HEK293 (cell line): Measurements from ENCODE around the gene SH3BP2.

Experiments used
- CTCF ChIA-PET: fragments of 350-600 bp; formaldehyde crosslinking; extraction: SDS; loops from one replicate; lab custom pipeline; 2021; ENCODE audit warnings: antibody characterized with exemption; lab: Yijun Ruan, JAX
- POLR2A ChIA-PET: fragments of 300-600 bp; formaldehyde crosslinking; extraction: SDS; loops from one replicate; lab custom pipeline; 2020; ENCODE audit warnings: antibody characterized with exemption, inconsistent platforms; lab: Yijun Ruan, JAX
- H3K27ac ChIP-seq: fragments of 200-500 bp; sonication (Bioruptor generic); 2 replicates; pipeline ENCODE4 v1.5.1; 2014; ENCODE audit warnings: low read depth, low read length, control low read depth, inconsistent platforms; ENCODE audit errors: extremely low read depth
- H3K36me3 ChIP-seq, 2 experiments: fragments of 200-500 bp in 1 of 2; sonication (Bioruptor generic) in 1 of 2; 1 replicate in 1 of 2; 2 replicates in 1 of 2; pipeline ENCODE4 v1.5.1; 2014 to 2017; ENCODE audit warnings: inconsistent platforms in 2 of 2, low read length in 2 of 2; ENCODE audit not compliant: control insufficient read depth in 2 of 2, insufficient read depth in 1 of 2
- H3K4me1 ChIP-seq: fragments of 200-500 bp; sonication (Bioruptor generic); 2 replicates; pipeline ENCODE4 v1.5.1; 2014; ENCODE audit warnings: mild to moderate bottlenecking, low read length, inconsistent platforms; ENCODE audit not compliant: control insufficient read depth, insufficient read depth
- H3K4me3 ChIP-seq: 2 replicates; pipeline ENCODE4 v1.5.1; 2011; ENCODE audit warnings: low read depth, mild to moderate bottlenecking, control low read depth, low read length, moderate library complexity
- H3K9me3 ChIP-seq: fragments of 200-500 bp; sonication (Bioruptor generic); 2 replicates; pipeline ENCODE4 v1.5.1; 2014; ENCODE audit warnings: low read depth, low read length, inconsistent platforms; ENCODE audit not compliant: control insufficient read depth, insufficient read depth
- EGR2 ChIP-seq: fragments of 450-650 bp; formaldehyde crosslinking; IDR thresholded peaks from 2 replicates; pipeline ENCODE4 v1.5.1; 2016; ENCODE audit warnings: low read depth, missing biosample characterization, missing genetic modification characterization
- SETDB1 ChIP-seq: IDR thresholded peaks from one replicate; pipeline ENCODE4 v1.6.1; 2017; ENCODE audit warnings: mild to moderate bottlenecking, low read length, moderate library complexity, mixed read lengths; ENCODE audit not compliant: insufficient read length
- SP3 ChIP-seq: fragments of 450-650 bp; formaldehyde crosslinking; IDR thresholded peaks from 2 replicates; pipeline ENCODE4 v1.5.1; 2016; ENCODE audit warnings: missing biosample characterization, missing genetic modification characterization
- WT1 ChIP-seq: fragments of 450-650 bp; formaldehyde crosslinking; IDR thresholded peaks from 2 replicates; pipeline ENCODE4 v1.5.1; 2016; ENCODE audit warnings: missing biosample characterization, missing genetic modification characterization
- ZNF138 ChIP-seq: fragments of 450-650 bp; formaldehyde crosslinking; IDR thresholded peaks from 2 replicates; pipeline ENCODE4 v1.5.1; 2016; ENCODE audit warnings: missing biosample characterization, missing genetic modification characterization, borderline replicate concordance
- ZNF16 ChIP-seq: fragments of 450-650 bp; formaldehyde crosslinking; IDR thresholded peaks from 2 replicates; pipeline ENCODE4 v1.5.1; 2016; ENCODE audit warnings: low read depth, missing biosample characterization, missing genetic modification characterization
- ZNF169 ChIP-seq: fragments of 450-650 bp; formaldehyde crosslinking; IDR thresholded peaks from 2 replicates; pipeline ENCODE4 v1.5.1; 2016; ENCODE audit warnings: missing biosample characterization, missing genetic modification characterization
- ZNF24 ChIP-seq: fragments of 450-650 bp; formaldehyde crosslinking; IDR thresholded peaks from 2 replicates; pipeline ENCODE4 v1.5.1; 2016; ENCODE audit warnings: missing biosample characterization, missing genetic modification characterization
- ZNF248 ChIP-seq: fragments of 450-650 bp; formaldehyde crosslinking; IDR thresholded peaks from 2 replicates; pipeline ENCODE4 v1.5.1; 2017; ENCODE audit warnings: missing biosample characterization, missing genetic modification characterization
- ZNF404 ChIP-seq: fragments of 450-650 bp; formaldehyde crosslinking; IDR thresholded peaks from 2 replicates; pipeline ENCODE4 v1.5.1; 2017; ENCODE audit warnings: missing biosample characterization, missing genetic modification characterization
- ZNF610 ChIP-seq: fragments of 450-650 bp; formaldehyde crosslinking; IDR thresholded peaks from 2 replicates; pipeline ENCODE4 v1.5.1; 2016; ENCODE audit warnings: missing biosample characterization, missing genetic modification characterization, borderline replicate concordance
- ZNF768 ChIP-seq: fragments of 450-650 bp; formaldehyde crosslinking; IDR thresholded peaks from 2 replicates; pipeline ENCODE4 v1.5.1; 2018; ENCODE audit warnings: missing biosample characterization, mild to moderate bottlenecking, missing genetic modification characterization
- ZNF785 ChIP-seq: fragments of 450-650 bp; formaldehyde crosslinking; IDR thresholded peaks from 2 replicates; pipeline ENCODE4 v1.5.1; 2016; ENCODE audit warnings: missing biosample characterization, missing genetic modification characterization
- TF ChIP-seq, protein P1 (sequence below): fragments of 450-650 bp; formaldehyde crosslinking; IDR thresholded peaks from 2 replicates; pipeline ENCODE4 v1.5.1; 2016; ENCODE audit warnings: missing biosample characterization, missing genetic modification characterization
- TF ChIP-seq, protein P2 (sequence below): fragments of 450-650 bp; formaldehyde crosslinking; IDR thresholded peaks from 2 replicates; pipeline ENCODE4 v1.5.1; 2017; ENCODE audit warnings: missing biosample characterization, missing genetic modification characterization
- TF ChIP-seq, protein P3 (sequence below): fragments of 450-650 bp; formaldehyde crosslinking; IDR thresholded peaks from 2 replicates; pipeline ENCODE4 v1.5.1; 2016; ENCODE audit warnings: missing biosample characterization, missing genetic modification characterization
- TF ChIP-seq, protein P4 (sequence below): fragments of 450-650 bp; formaldehyde crosslinking; IDR thresholded peaks from 2 replicates; pipeline ENCODE4 v1.5.1; 2016; ENCODE audit warnings: missing biosample characterization, missing genetic modification characterization

Gene SH3BP2

DNA sequence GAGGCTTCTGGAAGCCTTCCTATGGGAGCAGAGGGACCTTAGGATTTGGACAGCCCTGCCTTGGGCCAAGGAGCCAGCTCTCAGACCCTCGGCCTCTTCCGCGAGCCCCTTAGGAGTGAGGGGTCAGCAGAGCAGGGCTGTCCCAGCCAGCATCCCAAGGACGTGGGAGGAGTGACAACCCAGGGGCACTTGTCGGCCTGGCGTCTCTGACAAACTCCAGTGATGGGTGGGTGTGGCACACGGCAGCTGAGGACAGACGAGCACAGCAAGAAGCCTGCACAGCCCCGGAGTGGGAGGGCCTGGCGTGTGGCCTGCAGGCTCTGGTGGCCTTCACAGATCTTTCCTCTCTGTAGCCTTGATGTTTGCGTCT, 25.2 kb upstream of the SH3BP2 start:
- ChIA-PET POLR2A (no interaction called here), CTCF (interaction anchor here (0.7 kb wide), 1 partner anchor 265 kb away, joined by 3 read pairs; no protein-coding TSS in a partner anchor)
- no peaks in the 10 kb centered on the region for H3K4me1 ChIP-seq
- H3K36me3 ChIP-seq = no peaks in the 10 kb centered on the region
- H3K9me3 ChIP-seq = no peaks in the 10 kb centered on the region
- no peak for TF ChIP-seq ZNF768 (tag by site-specific recombination)
- TF ChIP-seq ZNF785 (tag by site-specific recombination) = no peak
- no peak overlapping the region for H3K27ac ChIP-seq
- no peak overlapping the region for H3K4me3 ChIP-seq

DNA sequence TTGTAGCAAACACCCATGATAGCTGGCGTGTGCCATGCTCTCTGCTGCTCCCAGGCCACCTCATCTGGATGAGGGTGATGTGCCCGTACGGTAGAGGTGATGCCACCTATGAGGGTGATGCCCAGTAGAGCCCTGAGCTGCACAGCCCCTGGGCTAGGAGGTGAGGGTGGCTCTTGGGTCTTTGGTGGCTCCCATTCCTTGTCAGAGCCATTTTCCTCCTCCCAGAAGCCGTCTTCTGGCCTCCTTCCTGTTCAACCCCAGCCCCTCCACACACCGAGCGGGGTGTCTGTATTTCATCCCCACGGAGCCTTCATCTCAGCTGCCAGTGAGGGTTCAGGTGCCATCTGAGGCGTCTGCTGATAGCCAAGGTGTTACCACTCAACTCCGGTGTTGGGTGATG, 24.8 kb upstream of the SH3BP2 start:
- TF ChIP-seq ZNF24 (tag by site-specific recombination) = no peak
- TF ChIP-seq, protein P1, sequence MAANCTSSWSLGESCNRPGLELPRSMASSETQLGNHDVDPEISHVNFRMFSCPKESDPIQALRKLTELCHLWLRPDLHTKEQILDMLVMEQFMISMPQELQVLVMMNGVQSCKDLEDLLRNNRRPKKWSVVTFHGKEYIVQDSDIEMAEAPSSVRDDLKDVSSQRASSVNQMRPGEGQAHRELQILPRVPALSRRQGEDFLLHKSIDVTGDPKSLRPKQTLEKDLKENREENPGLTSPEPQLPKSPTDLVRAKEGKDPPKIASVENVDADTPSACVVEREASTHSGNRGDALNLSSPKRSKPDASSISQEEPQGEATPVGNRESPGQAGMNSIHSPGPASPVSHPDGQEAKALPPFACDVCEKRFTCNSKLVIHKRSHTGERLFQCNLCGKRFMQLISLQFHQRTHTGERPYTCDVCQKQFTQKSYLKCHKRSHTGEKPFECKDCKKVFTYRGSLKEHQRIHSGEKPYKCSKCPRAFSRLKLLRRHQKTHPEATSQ (tag by site-specific recombination) = no peak
- no peak for TF ChIP-seq ZNF610 (tag by site-specific recombination)
- no peak for TF ChIP-seq ZNF16 (tag by site-specific recombination)
- no peak for TF ChIP-seq SP3 (tag by site-specific recombination)
- no peak for TF ChIP-seq SETDB1
- no peak for TF ChIP-seq WT1 (tag by site-specific recombination)
- TF ChIP-seq ZNF169 (tag by site-specific recombination) = no peak
- no peak for TF ChIP-seq ZNF404 (tag by site-specific recombination)
- TF ChIP-seq, protein P2, sequence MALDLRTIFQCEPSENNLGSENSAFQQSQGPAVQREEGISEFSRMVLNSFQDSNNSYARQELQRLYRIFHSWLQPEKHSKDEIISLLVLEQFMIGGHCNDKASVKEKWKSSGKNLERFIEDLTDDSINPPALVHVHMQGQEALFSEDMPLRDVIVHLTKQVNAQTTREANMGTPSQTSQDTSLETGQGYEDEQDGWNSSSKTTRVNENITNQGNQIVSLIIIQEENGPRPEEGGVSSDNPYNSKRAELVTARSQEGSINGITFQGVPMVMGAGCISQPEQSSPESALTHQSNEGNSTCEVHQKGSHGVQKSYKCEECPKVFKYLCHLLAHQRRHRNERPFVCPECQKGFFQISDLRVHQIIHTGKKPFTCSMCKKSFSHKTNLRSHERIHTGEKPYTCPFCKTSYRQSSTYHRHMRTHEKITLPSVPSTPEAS (tag by site-specific recombination) = no peak
- no peak for TF ChIP-seq ZNF768 (tag by site-specific recombination)
- TF ChIP-seq, protein P3, sequence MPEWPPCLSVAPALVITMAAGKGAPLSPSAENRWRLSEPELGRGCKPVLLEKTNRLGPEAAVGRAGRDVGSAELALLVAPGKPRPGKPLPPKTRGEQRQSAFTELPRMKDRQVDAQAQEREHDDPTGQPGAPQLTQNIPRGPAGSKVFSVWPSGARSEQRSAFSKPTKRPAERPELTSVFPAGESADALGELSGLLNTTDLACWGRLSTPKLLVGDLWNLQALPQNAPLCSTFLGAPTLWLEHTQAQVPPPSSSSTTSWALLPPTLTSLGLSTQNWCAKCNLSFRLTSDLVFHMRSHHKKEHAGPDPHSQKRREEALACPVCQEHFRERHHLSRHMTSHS (tag by site-specific recombination) = no peak
- no peak for TF ChIP-seq ZNF248 (tag by site-specific recombination)
- TF ChIP-seq, protein P4, sequence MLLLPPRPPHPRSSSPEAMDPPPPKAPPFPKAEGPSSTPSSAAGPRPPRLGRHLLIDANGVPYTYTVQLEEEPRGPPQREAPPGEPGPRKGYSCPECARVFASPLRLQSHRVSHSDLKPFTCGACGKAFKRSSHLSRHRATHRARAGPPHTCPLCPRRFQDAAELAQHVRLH (tag by site-specific recombination) = no peak
- POLR2A ChIA-PET = no interaction called here

DNA sequence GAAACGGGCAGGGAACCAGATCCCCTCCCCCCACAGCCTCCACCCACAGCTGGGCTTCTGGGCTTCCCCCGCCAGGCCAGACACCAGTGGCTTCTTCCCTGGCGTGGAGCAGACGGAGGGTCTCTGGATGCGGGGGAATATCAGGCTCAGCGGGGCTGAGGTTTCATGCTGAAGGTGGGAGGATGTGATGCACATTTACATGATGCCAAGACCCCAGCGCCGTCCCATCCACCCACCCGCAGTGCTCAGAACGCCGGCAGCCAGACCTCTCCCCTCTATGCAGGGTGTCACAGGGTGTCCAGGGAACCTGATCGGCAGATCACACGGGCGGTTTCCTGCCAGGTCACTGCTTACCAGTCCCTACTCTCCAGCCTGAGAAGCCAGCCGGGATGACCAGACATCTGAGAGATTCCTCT, 24.0 kb upstream of the SH3BP2 start:
- H3K36me3 ChIP-seq = no peaks in the 10 kb centered on the region
- TF ChIP-seq ZNF138 (tag by site-specific recombination) = no peak
- TF ChIP-seq EGR2 = 0 out of 2 replicates have a peak, but pooled peaks have one; percentile 0
- H3K4me1 ChIP-seq = no peaks in the 10 kb centered on the region
- H3K4me3 ChIP-seq = no peak overlapping the region
- CTCF ChIA-PET = interaction anchor here (0.7 kb wide), 1 partner anchor 161 kb away, joined by 3 read pairs; no protein-coding TSS in a partner anchor
- POLR2A ChIA-PET = no interaction called here
- H3K9me3 ChIP-seq = no peaks in the 10 kb centered on the region
- H3K27ac ChIP-seq = no peak overlapping the region

More for the DNA sequence above, 24.8 kb upstream of the SH3BP2 start:
- Histone ChIP-seq H3K9me3 (no peaks in the 10 kb centered on the region), H3K36me3 (no peaks in the 10 kb centered on the region), H3K27ac (no peak overlapping the region), H3K4me1 (no peaks in the 10 kb centered on the region), H3K4me3 (no peak overlapping the region)
- CTCF ChIA-PET = no interaction called here
